Endodermal cell (in vitro differentiated cells): ENCODE data around the gene LAMB4. TPM values are rescaled to one million over a fixed set of nuclear protein-coding genes. Genes with fewer than 3 reads are reported as not detected.
A peak's percentile ranks its signal among the peaks of the same experiment; 100 is the strongest.

Experiments
- DNase-seq: peaks from one replicate; pipeline ENCODE4 v3.0.0-alpha.2; 2017
- H3K27ac ChIP-seq: 2 replicates; pipeline ENCODE4 v1.5.1; 2013; ENCODE audit warnings: mild to moderate bottlenecking, low read depth, low read length, moderate library complexity
- H3K27me3 ChIP-seq: 2 replicates; pipeline ENCODE4 v1.6.1; 2013; ENCODE audit warnings: mild to moderate bottlenecking, low read length, moderate library complexity; ENCODE audit not compliant: insufficient read depth, control insufficient read depth, poor library complexity, severe bottlenecking
- H3K36me3 ChIP-seq: 2 replicates; pipeline ENCODE4 v1.7.0; 2013; ENCODE audit warnings: mild to moderate bottlenecking, low read length, moderate library complexity; ENCODE audit not compliant: control insufficient read depth, insufficient read depth
- H3K4me1 ChIP-seq: one replicate; pipeline ENCODE4 v1.7.0; 2013; ENCODE audit warnings: low read length; ENCODE audit not compliant: control insufficient read depth, insufficient read depth
- H3K4me3 ChIP-seq: 2 replicates; pipeline ENCODE4 v1.5.1; 2013; ENCODE audit warnings: mild to moderate bottlenecking, low read length, moderate library complexity
- H3K9ac ChIP-seq: 2 replicates; pipeline ENCODE4 v1.6.1; 2013; ENCODE audit warnings: mild to moderate bottlenecking, low read length, moderate library complexity; ENCODE audit not compliant: poor library complexity, severe bottlenecking; ENCODE audit errors: extremely low read depth
- H3K9me3 ChIP-seq: 2 replicates; pipeline ENCODE4 v1.6.1; 2013; ENCODE audit warnings: mild to moderate bottlenecking, low read length, moderate library complexity; ENCODE audit not compliant: control insufficient read depth
- H3K27ac Mint-ChIP-seq: 2 replicates; pipeline ENCODE4 v1.8.0; 2020; ENCODE audit warnings: mixed read lengths
- H3K27me3 Mint-ChIP-seq: 2 replicates; pipeline ENCODE4 v1.8.0; 2021; ENCODE audit warnings: mild to moderate bottlenecking, mixed read lengths; ENCODE audit not compliant: insufficient read depth
- H3K36me3 Mint-ChIP-seq: 2 replicates; pipeline ENCODE4 v1.8.0; 2020; ENCODE audit warnings: low read depth, mixed read lengths
- H3K4me1 Mint-ChIP-seq: 2 replicates; pipeline ENCODE4 v1.8.0; 2020; ENCODE audit warnings: mixed read lengths
- H3K4me3 Mint-ChIP-seq: 2 replicates; pipeline ENCODE4 v1.8.0; 2020; ENCODE audit warnings: mild to moderate bottlenecking, moderate library complexity, mixed read lengths
- H3K9me3 Mint-ChIP-seq: 2 replicates; pipeline ENCODE4 v1.8.0; 2020; ENCODE audit warnings: mild to moderate bottlenecking, mixed read lengths
- WGBS, 2 experiments: methylation state at CpG; one replicate each; pipeline versions ENCODE4 v1.1.5 to v1.1.7; 2013; ENCODE audit warnings: missing lambda C conversion rate in 2 of 2, mixed read lengths in 1 of 2; ENCODE audit not compliant: insufficient coverage in 1 of 2, insufficient read length in 1 of 2; 5-methylcytosine and 5-hydroxymethylcytosine counted together
- total RNA-seq, 2 donors: library from RNA; stranded (reverse); fragmentation: NEBNext Ultra II Directional in 1 of 2; extraction: Animal tissue kit (Norgen Biotek cat#: 25700) in 1 of 2; gene quantifications; 2 replicates in 1 of 2; 3 replicates in 1 of 2; pipeline ENCODE4 v1.2.1, GENCODE V29; 2021
- TF ChIP-seq, protein P1 (sequence below): fragments of 200-600 bp; sonication (generic); conservative IDR thresholded peaks from 2 replicates; pipeline ENCODE4 v1.5.0; 2021; ENCODE audit warnings: antibody characterized with exemption, mild to moderate bottlenecking

The LAMB4 gene
- total RNA-seq, 2 donors from 2014 or later: not detected

DNA sequence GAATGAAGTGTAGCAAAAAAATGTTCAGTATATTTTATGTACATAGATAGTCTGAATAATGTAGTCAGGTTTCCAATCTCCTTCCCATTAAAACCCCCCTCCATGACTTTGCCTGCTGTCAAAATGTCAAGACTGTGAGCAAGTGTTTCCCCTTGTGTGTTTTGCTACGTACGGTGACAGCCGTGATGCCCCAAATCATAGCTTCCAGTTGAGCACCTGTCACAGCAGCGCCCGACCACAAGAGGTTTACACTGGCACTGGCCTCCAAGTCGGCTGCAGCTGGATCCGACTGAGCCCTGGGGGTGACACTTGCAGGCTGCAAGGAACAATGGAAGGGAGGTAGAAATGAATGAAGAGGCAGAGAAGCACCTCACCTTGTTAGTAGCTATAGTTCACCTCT is 62.3 kb downstream of the LAMB4 start:
- no peak for DNase-seq
- no peaks in the 10 kb centered on the region for H3K27me3 ChIP-seq
- no peak overlapping the region for H3K27ac ChIP-seq
- H3K36me3 ChIP-seq: no peaks in the 10 kb centered on the region
- WGBS, 2 experiments: 91 to 92% methylated on average over 5 to 7 of the region's 7 CpGs
- no peak overlapping the region for H3K4me3 ChIP-seq
- Mint-ChIP-seq H3K4me1 (peaks cover 4% of the 10 kb centered on the region), H3K27me3 (no peaks in the 10 kb centered on the region), H3K27ac (no peak overlapping the region), H3K36me3 (no peaks in the 10 kb centered on the region), H3K9me3 (no peaks in the 10 kb centered on the region), H3K4me3 (no peak overlapping the region)
- H3K9ac ChIP-seq: no peak overlapping the region
- TF ChIP-seq, protein P1, sequence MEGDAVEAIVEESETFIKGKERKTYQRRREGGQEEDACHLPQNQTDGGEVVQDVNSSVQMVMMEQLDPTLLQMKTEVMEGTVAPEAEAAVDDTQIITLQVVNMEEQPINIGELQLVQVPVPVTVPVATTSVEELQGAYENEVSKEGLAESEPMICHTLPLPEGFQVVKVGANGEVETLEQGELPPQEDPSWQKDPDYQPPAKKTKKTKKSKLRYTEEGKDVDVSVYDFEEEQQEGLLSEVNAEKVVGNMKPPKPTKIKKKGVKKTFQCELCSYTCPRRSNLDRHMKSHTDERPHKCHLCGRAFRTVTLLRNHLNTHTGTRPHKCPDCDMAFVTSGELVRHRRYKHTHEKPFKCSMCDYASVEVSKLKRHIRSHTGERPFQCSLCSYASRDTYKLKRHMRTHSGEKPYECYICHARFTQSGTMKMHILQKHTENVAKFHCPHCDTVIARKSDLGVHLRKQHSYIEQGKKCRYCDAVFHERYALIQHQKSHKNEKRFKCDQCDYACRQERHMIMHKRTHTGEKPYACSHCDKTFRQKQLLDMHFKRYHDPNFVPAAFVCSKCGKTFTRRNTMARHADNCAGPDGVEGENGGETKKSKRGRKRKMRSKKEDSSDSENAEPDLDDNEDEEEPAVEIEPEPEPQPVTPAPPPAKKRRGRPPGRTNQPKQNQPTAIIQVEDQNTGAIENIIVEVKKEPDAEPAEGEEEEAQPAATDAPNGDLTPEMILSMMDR: peak; percentile 13
- H3K4me1 ChIP-seq: no peaks in the 10 kb centered on the region
- H3K9me3 ChIP-seq: no peaks in the 10 kb centered on the region

DNA sequence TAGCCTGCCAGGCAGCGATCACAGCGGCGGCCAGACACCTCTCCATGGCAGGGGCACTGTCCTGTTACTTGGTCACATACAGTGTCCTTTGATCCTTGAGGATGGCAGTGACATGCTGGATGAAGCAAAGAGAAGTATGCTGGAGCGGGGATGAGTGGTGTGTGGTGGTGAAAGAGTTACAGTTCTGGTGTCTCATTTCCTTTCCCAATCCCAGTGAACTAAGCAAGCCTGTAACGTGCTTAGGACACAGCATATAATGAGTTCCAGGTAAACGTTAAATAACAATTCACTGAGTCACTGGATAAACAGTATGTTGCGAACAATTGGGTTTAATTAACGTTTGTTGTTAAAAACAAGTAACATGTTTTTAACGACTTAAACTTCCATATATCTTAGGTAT is 63.7 kb downstream of the LAMB4 start:
- Histone ChIP-seq H3K4me1 (no peaks in the 10 kb centered on the region), H3K4me3 (no peak overlapping the region), H3K27me3 (no peaks in the 10 kb centered on the region), H3K9ac (no peak overlapping the region), H3K9me3 (no peaks in the 10 kb centered on the region), H3K36me3 (no peaks in the 10 kb centered on the region), H3K27ac (no peak overlapping the region)
- Mint-ChIP-seq H3K27ac (no peak overlapping the region), H3K4me1 (peaks cover 4% of the 10 kb centered on the region), H3K27me3 (no peaks in the 10 kb centered on the region), H3K4me3 (no peak overlapping the region), H3K9me3 (no peaks in the 10 kb centered on the region), H3K36me3 (no peaks in the 10 kb centered on the region)
- TF ChIP-seq, protein P1: no peak
- 86% methylated on average over 5 to 8 of the region's 9 CpGs for whole genome bisulfite sequencing, 2 experiments
- no peak for DNase-seq

GRCh38 chr7:108063520-108063933 is 66.6 kb downstream of the LAMB4 start:
- Histone ChIP-seq H3K9ac (no peak overlapping the region), H3K4me3 (no peak overlapping the region), H3K27ac (no peak overlapping the region), H3K27me3 (no peaks in the 10 kb centered on the region), H3K36me3 (no peaks in the 10 kb centered on the region), H3K9me3 (no peaks in the 10 kb centered on the region), H3K4me1 (no peaks in the 10 kb centered on the region)
- Mint-ChIP-seq H3K27me3 (no peaks in the 10 kb centered on the region), H3K36me3 (no peaks in the 10 kb centered on the region), H3K9me3 (no peaks in the 10 kb centered on the region), H3K4me1 (peaks cover 4% of the 10 kb centered on the region), H3K4me3 (no peak overlapping the region), H3K27ac (no peak overlapping the region)
- no peak for DNase-seq
- 90 to 91% methylated on average over 4 to 5 of the region's 5 CpGs for WGBS, 2 experiments
- TF ChIP-seq, protein P1: no peak
